Measurements from ENCODE around the gene CAMK2B.

GRCh38 chr7:44226396-44226753 lies 99.0 kb downstream of the CAMK2B start:
- TF ChIP-seq, protein P1, sequence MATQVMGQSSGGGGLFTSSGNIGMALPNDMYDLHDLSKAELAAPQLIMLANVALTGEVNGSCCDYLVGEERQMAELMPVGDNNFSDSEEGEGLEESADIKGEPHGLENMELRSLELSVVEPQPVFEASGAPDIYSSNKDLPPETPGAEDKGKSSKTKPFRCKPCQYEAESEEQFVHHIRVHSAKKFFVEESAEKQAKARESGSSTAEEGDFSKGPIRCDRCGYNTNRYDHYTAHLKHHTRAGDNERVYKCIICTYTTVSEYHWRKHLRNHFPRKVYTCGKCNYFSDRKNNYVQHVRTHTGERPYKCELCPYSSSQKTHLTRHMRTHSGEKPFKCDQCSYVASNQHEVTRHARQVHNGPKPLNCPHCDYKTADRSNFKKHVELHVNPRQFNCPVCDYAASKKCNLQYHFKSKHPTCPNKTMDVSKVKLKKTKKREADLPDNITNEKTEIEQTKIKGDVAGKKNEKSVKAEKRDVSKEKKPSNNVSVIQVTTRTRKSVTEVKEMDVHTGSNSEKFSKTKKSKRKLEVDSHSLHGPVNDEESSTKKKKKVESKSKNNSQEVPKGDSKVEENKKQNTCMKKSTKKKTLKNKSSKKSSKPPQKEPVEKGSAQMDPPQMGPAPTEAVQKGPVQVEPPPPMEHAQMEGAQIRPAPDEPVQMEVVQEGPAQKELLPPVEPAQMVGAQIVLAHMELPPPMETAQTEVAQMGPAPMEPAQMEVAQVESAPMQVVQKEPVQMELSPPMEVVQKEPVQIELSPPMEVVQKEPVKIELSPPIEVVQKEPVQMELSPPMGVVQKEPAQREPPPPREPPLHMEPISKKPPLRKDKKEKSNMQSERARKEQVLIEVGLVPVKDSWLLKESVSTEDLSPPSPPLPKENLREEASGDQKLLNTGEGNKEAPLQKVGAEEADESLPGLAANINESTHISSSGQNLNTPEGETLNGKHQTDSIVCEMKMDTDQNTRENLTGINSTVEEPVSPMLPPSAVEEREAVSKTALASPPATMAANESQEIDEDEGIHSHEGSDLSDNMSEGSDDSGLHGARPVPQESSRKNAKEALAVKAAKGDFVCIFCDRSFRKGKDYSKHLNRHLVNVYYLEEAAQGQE (IDR thresholded peaks at IDR 0.05; ENCODE audit: borderline replicate concordance in 1 of 2, low read depth in 1 of 2, low read length in 2 of 2), result no peak
- TF ChIP-seq THAP9 (CRISPR knock-in tag; IDR thresholded peaks at IDR 0.05; ENCODE audit: borderline replicate concordance) (no peak), EP300 (IDR thresholded peaks at IDR 0.05; ENCODE audit: low read depth in 2 of 2, low read length in 2 of 2) (no peak), EP300 (CRISPR knock-in tag; IDR thresholded peaks at IDR 0.05; ENCODE audit: borderline replicate concordance) (no peak), ESRRA (CRISPR knock-in tag; IDR thresholded peaks at IDR 0.05; ENCODE audit: low read depth) (no peak), ERF (CRISPR knock-in tag; IDR thresholded peaks at IDR 0.05) (no peak)
